ENCODE results near the gene LRRD1. TPM values are rescaled to one million over a fixed set of nuclear protein-coding genes. Genes with fewer than 3 reads are reported as not detected.

The LRRD1 gene
- total RNA-seq, 1 experiment from 2014 or later, result not detected

DNA sequence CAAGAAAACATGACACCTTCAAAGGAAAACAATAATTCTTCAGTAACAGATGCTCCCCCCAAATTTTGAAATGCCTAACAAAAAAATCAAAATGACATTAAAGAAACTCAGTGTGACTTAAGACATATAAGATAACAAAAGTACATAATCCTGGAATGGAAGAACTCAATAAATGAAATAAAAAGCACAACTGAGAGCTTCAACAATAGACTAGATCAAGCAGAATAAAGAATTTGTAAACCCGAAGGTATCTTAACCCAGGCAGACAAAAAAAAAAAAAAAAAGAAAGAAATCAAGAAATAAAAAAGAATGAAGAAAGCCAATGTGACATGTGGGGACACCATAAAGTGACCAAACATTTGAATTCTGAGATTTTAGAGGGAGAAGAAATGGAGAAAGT lies 27.7 kb upstream of the LRRD1 start:
- ChIA-PET CTCF (no interaction called here), POLR2A (interaction anchor here (0.7 kb wide), 1 partner anchor 12 kb away, joined by 4 read pairs; no protein-coding TSS in a partner anchor)
- no peak overlapping the region for H3K4me3 Mint-ChIP-seq
- no peak overlapping the region for H3K27ac Mint-ChIP-seq
- H3K9me3 Mint-ChIP-seq, result no peaks in the 10 kb centered on the region
- peaks cover 22% of the 10 kb centered on the region for H3K36me3 Mint-ChIP-seq
- H3K4me1 Mint-ChIP-seq, result no peaks in the 10 kb centered on the region
- no peak for TF ChIP-seq GTF2I (CRISPR knock-in tag; conservative IDR thresholded peaks at IDR 0.05)
- no peak for TF ChIP-seq CREB1 (CRISPR knock-in tag; IDR thresholded peaks at IDR 0.05)
- no peak for TF ChIP-seq SMAD4 (CRISPR knock-in tag; IDR thresholded peaks at IDR 0.05)
- TF ChIP-seq, protein P1, sequence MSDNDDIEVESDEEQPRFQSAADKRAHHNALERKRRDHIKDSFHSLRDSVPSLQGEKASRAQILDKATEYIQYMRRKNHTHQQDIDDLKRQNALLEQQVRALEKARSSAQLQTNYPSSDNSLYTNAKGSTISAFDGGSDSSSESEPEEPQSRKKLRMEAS (CRISPR knock-in tag; IDR thresholded peaks at IDR 0.05), result no peak
- TF ChIP-seq NFE2L1 (CRISPR knock-in tag; IDR thresholded peaks at IDR 0.05), result no peak
- TF ChIP-seq, protein P2, sequence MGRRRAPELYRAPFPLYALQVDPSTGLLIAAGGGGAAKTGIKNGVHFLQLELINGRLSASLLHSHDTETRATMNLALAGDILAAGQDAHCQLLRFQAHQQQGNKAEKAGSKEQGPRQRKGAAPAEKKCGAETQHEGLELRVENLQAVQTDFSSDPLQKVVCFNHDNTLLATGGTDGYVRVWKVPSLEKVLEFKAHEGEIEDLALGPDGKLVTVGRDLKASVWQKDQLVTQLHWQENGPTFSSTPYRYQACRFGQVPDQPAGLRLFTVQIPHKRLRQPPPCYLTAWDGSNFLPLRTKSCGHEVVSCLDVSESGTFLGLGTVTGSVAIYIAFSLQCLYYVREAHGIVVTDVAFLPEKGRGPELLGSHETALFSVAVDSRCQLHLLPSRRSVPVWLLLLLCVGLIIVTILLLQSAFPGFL (CRISPR knock-in tag; IDR thresholded peaks at IDR 0.05; ENCODE audit: borderline replicate concordance), result no peak
- TF ChIP-seq, protein P3, sequence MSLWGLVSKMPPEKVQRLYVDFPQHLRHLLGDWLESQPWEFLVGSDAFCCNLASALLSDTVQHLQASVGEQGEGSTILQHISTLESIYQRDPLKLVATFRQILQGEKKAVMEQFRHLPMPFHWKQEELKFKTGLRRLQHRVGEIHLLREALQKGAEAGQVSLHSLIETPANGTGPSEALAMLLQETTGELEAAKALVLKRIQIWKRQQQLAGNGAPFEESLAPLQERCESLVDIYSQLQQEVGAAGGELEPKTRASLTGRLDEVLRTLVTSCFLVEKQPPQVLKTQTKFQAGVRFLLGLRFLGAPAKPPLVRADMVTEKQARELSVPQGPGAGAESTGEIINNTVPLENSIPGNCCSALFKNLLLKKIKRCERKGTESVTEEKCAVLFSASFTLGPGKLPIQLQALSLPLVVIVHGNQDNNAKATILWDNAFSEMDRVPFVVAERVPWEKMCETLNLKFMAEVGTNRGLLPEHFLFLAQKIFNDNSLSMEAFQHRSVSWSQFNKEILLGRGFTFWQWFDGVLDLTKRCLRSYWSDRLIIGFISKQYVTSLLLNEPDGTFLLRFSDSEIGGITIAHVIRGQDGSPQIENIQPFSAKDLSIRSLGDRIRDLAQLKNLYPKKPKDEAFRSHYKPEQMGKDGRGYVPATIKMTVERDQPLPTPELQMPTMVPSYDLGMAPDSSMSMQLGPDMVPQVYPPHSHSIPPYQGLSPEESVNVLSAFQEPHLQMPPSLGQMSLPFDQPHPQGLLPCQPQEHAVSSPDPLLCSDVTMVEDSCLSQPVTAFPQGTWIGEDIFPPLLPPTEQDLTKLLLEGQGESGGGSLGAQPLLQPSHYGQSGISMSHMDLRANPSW (CRISPR knock-in tag; conservative IDR thresholded peaks at IDR 0.05; ENCODE audit: low read depth), result no peak
- TF ChIP-seq JAZF1 (CRISPR knock-in tag; IDR thresholded peaks at IDR 0.05), result no peak
- no peak for TF ChIP-seq ZNF219 (CRISPR knock-in tag; IDR thresholded peaks at IDR 0.05; ENCODE audit: borderline replicate concordance)
- TF ChIP-seq, protein P4, sequence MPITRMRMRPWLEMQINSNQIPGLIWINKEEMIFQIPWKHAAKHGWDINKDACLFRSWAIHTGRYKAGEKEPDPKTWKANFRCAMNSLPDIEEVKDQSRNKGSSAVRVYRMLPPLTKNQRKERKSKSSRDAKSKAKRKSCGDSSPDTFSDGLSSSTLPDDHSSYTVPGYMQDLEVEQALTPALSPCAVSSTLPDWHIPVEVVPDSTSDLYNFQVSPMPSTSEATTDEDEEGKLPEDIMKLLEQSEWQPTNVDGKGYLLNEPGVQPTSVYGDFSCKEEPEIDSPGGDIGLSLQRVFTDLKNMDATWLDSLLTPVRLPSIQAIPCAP (CRISPR knock-in tag; IDR thresholded peaks at IDR 0.05), result no peak
- no peak for TF ChIP-seq TP53 (CRISPR knock-in tag; IDR thresholded peaks at IDR 0.05)
- TF ChIP-seq, protein P5, sequence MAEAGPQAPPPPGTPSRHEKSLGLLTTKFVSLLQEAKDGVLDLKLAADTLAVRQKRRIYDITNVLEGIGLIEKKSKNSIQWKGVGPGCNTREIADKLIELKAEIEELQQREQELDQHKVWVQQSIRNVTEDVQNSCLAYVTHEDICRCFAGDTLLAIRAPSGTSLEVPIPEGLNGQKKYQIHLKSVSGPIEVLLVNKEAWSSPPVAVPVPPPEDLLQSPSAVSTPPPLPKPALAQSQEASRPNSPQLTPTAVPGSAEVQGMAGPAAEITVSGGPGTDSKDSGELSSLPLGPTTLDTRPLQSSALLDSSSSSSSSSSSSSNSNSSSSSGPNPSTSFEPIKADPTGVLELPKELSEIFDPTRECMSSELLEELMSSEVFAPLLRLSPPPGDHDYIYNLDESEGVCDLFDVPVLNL (CRISPR knock-in tag; IDR thresholded peaks at IDR 0.05; ENCODE audit: borderline replicate concordance, low read depth), result no peak
- TF ChIP-seq OVOL2 (CRISPR knock-in tag; IDR thresholded peaks at IDR 0.05; ENCODE audit: borderline replicate concordance), result no peak
- TF ChIP-seq TEAD4 (CRISPR knock-in tag; IDR thresholded peaks at IDR 0.05), result no peak
- no peak for TF ChIP-seq TEAD1 (CRISPR knock-in tag; IDR thresholded peaks at IDR 0.05)
- ATAC-seq (no peak), DNase-seq (ENCODE audit: low spot score) (no peak)
- H3K27me3 Mint-ChIP-seq (ENCODE audit: low read depth), result no peaks in the 10 kb centered on the region

DNA sequence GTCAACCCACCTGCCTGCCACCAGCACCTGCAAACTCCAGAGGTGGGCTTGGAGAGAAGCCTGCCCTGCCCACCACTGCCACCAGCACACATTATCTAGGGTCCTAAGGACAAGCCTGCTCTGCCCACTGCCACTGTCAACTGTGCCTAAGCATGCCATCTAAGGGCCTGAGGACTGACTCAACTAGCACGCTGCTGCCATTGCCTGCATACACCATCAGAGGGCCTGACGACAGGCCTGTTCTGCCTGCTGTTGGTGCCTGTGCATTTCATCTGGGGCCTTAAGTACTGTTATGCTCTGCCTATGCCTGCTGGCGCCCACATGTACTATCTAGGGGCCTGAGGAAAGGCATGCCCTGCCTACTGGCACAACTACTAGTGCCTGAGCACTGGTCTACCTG lies 27.0 kb upstream of the LRRD1 start:
- Mint-ChIP-seq H3K36me3 (peaks cover 18% of the 10 kb centered on the region), H3K4me1 (no peaks in the 10 kb centered on the region), H3K27me3 (ENCODE audit: low read depth) (no peaks in the 10 kb centered on the region), H3K27ac (no peak overlapping the region), H3K9me3 (no peaks in the 10 kb centered on the region), H3K4me3 (no peak overlapping the region)
- TF ChIP-seq MYBL2 (CRISPR knock-in tag; IDR thresholded peaks at IDR 0.05) (no peak), ZNF416 (CRISPR knock-in tag; IDR thresholded peaks at IDR 0.05) (no peak), JUN (CRISPR knock-in tag; IDR thresholded peaks at IDR 0.05) (no peak), SMAD3 (CRISPR knock-in tag; IDR thresholded peaks at IDR 0.05; ENCODE audit: borderline replicate concordance) (no peak), ATF1 (CRISPR knock-in tag; IDR thresholded peaks at IDR 0.05) (no peak), NFE2L1 (CRISPR knock-in tag; IDR thresholded peaks at IDR 0.05) (no peak), ZNF423 (CRISPR knock-in tag; IDR thresholded peaks at IDR 0.05) (no peak), CREB1 (CRISPR knock-in tag; IDR thresholded peaks at IDR 0.05) (no peak), EMX1 (CRISPR knock-in tag; IDR thresholded peaks at IDR 0.05) (no peak), SMAD4 (CRISPR knock-in tag; IDR thresholded peaks at IDR 0.05) (no peak), KAT7 (CRISPR knock-in tag; IDR thresholded peaks at IDR 0.05; ENCODE audit: borderline replicate concordance) (no peak), ETV6 (CRISPR knock-in tag; IDR thresholded peaks at IDR 0.05) (no peak), TEAD4 (CRISPR knock-in tag; IDR thresholded peaks at IDR 0.05) (no peak), GABPB1 (CRISPR knock-in tag; IDR thresholded peaks at IDR 0.05) (no peak)
- TF ChIP-seq, protein P6, sequence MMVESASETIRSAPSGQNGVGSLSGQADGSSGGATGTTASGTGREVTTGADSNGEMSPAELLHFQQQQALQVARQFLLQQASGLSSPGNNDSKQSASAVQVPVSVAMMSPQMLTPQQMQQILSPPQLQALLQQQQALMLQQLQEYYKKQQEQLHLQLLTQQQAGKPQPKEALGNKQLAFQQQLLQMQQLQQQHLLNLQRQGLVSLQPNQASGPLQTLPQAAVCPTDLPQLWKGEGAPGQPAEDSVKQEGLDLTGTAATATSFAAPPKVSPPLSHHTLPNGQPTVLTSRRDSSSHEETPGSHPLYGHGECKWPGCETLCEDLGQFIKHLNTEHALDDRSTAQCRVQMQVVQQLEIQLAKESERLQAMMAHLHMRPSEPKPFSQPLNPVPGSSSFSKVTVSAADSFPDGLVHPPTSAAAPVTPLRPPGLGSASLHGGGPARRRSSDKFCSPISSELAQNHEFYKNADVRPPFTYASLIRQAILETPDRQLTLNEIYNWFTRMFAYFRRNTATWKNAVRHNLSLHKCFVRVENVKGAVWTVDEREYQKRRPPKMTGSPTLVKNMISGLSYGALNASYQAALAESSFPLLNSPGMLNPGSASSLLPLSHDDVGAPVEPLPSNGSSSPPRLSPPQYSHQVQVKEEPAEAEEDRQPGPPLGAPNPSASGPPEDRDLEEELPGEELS (CRISPR knock-in tag; IDR thresholded peaks at IDR 0.05), result no peak
- TF ChIP-seq, protein P7, sequence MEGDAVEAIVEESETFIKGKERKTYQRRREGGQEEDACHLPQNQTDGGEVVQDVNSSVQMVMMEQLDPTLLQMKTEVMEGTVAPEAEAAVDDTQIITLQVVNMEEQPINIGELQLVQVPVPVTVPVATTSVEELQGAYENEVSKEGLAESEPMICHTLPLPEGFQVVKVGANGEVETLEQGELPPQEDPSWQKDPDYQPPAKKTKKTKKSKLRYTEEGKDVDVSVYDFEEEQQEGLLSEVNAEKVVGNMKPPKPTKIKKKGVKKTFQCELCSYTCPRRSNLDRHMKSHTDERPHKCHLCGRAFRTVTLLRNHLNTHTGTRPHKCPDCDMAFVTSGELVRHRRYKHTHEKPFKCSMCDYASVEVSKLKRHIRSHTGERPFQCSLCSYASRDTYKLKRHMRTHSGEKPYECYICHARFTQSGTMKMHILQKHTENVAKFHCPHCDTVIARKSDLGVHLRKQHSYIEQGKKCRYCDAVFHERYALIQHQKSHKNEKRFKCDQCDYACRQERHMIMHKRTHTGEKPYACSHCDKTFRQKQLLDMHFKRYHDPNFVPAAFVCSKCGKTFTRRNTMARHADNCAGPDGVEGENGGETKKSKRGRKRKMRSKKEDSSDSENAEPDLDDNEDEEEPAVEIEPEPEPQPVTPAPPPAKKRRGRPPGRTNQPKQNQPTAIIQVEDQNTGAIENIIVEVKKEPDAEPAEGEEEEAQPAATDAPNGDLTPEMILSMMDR (IDR thresholded peaks at IDR 0.05), result no peak
- ATAC-seq (peak; percentile 91), DNase-seq (ENCODE audit: low spot score) (no peak)
- ChIA-PET CTCF (no interaction called here), POLR2A (no interaction called here)
